DOHH2 (cell line): ENCODE data around the gene ZNF585A.
A peak's percentile ranks its signal among the peaks of the same experiment; 100 is the strongest.
"Not testable (repeated sequence)": the region's sequence is repeated elsewhere in the genome, so short reads cannot be mapped to it uniquely, and the experiment has no call there.

Experiments
- CTCF ChIP-seq: fragments of 200-600 bp; sonication (generic); IDR thresholded peaks from one replicate; pipeline ENCODE4 v1.5.1; 2014; ENCODE audit warnings: antibody characterized with exemption, mild to moderate bottlenecking, low read depth, low read length; ENCODE audit not compliant: poor library complexity, severe bottlenecking
- EZH2phosphoT487 ChIP-seq: fragments of 200-600 bp; sonication (generic); IDR thresholded peaks from 2 replicates; pipeline ENCODE4 v1.6.1; 2017; ENCODE audit warnings: borderline replicate concordance, mild to moderate bottlenecking, antibody characterized with exemption, low read length, moderate library complexity, mixed read lengths

DNA sequence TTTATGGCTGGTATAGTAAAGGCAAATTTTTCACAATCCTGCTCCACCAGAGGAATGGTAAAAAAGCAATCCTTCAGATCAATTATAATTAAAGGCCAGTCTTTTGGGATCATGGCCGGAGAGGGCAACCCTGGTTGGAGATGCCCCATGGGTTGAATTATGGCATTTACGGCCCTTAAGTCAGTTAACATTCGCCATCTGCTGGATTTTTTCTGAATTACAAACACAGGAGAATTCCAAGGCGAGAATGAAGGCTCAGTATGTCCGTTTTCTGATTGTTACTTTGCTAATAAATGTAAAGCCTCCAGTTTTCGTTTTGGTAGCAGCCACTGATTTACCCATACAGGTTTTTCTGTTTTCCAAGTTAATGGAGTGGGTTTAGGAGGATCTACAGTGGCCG lies 60.7 kb downstream of the ZNF585A start:
- TF ChIP-seq CTCF = peak; percentile 37
- not testable (repeated sequence) for TF ChIP-seq EZH2phosphoT487
